Mammary epithelial cell (primary cell): Measurements from ENCODE around the gene TCP11.

Source experiments
- EZH2 ChIP-seq: IDR thresholded peaks from 2 replicates; pipeline ENCODE4 v1.6.1; 2012; ENCODE audit warnings: low read length, inconsistent platforms, borderline replicate concordance
- TF ChIP-seq, protein P1 (sequence below), 2 donors: IDR thresholded peaks in 1 of 2; conservative IDR thresholded peaks in 1 of 2; 2 replicates each; pipeline ENCODE4 v1.5.1; 2011 to 2012; ENCODE audit warnings: inconsistent platforms in 2 of 2, low read length in 2 of 2, mild to moderate bottlenecking in 2 of 2, control low read depth in 1 of 2, low read depth in 1 of 2; ENCODE audit not compliant: insufficient read depth in 1 of 2; ENCODE audit errors: extremely low read depth in 1 of 2

- TF ChIP-seq, protein P1, sequence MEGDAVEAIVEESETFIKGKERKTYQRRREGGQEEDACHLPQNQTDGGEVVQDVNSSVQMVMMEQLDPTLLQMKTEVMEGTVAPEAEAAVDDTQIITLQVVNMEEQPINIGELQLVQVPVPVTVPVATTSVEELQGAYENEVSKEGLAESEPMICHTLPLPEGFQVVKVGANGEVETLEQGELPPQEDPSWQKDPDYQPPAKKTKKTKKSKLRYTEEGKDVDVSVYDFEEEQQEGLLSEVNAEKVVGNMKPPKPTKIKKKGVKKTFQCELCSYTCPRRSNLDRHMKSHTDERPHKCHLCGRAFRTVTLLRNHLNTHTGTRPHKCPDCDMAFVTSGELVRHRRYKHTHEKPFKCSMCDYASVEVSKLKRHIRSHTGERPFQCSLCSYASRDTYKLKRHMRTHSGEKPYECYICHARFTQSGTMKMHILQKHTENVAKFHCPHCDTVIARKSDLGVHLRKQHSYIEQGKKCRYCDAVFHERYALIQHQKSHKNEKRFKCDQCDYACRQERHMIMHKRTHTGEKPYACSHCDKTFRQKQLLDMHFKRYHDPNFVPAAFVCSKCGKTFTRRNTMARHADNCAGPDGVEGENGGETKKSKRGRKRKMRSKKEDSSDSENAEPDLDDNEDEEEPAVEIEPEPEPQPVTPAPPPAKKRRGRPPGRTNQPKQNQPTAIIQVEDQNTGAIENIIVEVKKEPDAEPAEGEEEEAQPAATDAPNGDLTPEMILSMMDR (conservative IDR thresholded peaks at IDR 0.05 in 1 of 2, IDR thresholded peaks at IDR 0.05 in 1 of 2; ENCODE audit: extremely low read depth in 1 of 2, insufficient read depth in 1 of 2, low read depth in 1 of 2, low read length in 2 of 2): no peak
- TF ChIP-seq EZH2: no peak
Observed at GRCh38 chr6:35161266-35161665, 20.1 kb upstream of the TCP11 start.
